Upper lobe of left lung (tissue), 6 donors: ENCODE measurements around the gene CCNF. TPM values are rescaled to one million over a fixed set of nuclear protein-coding genes. Genes with fewer than 3 reads are reported as not detected.
"Not testable (repeated sequence)": the region's sequence is repeated elsewhere in the genome, so short reads cannot be mapped to it uniquely, and the experiment has no call there.

Experiments
- ATAC-seq, 2 donors: fragments of 200-7000 bp; cut with Tn5 transposase; one replicate each; pipeline ENCODE4 v1.9.1; 2022; ENCODE audit warnings: mild to moderate bottlenecking in 2 of 2, moderate library complexity in 2 of 2; ENCODE audit not compliant: low FRiP score in 2 of 2
- DNase-seq, 2 donors: peaks; one replicate each; pipeline ENCODE4 v3.0.0-alpha.2; 2019 to 2020
- H3K27ac ChIP-seq, 4 donors: fragments of 200-600 bp; sonication (generic); one replicate each; pipeline ENCODE4 v1.5.1; 2016 to 2019
- H3K27me3 ChIP-seq, 4 donors: fragments of 200-600 bp; sonication (generic); one replicate each; pipeline ENCODE4 v1.5.1; 2017 to 2019
- H3K36me3 ChIP-seq, 4 donors: fragments of 200-600 bp; sonication (generic); one replicate each; pipeline ENCODE4 v1.5.1; 2016 to 2019
- H3K4me1 ChIP-seq, 4 donors: fragments of 200-600 bp; sonication (generic); one replicate each; pipeline ENCODE4 v1.5.1; 2018 to 2019
- H3K4me3 ChIP-seq, 4 donors: fragments of 200-600 bp; sonication (generic); one replicate each; pipeline ENCODE4 v1.5.1; 2017 to 2019; ENCODE audit warnings: mild to moderate bottlenecking in 2 of 4, moderate library complexity in 1 of 4
- H3K9me3 ChIP-seq, 4 donors: fragments of 200-600 bp; sonication (generic); one replicate each; pipeline ENCODE4 v1.5.1; 2018 to 2019
- CTCF ChIP-seq, 6 experiments: fragments of 450-650 bp in 4 of 6; fragments of 200-600 bp in 2 of 6; sonication (generic) in 2 of 6; IDR thresholded peaks; one replicate each; pipeline ENCODE4 v1.5.1; 2016 to 2019; ENCODE audit warnings: antibody characterized with exemption in 6 of 6
- EP300 ChIP-seq, 4 donors: sonication (generic); formaldehyde crosslinking; IDR thresholded peaks; one replicate each; pipeline ENCODE4 v1.5.1; 2017; ENCODE audit warnings: antibody characterized with exemption in 4 of 4, control low read depth in 2 of 4
- POLR2A ChIP-seq, 4 donors: fragments of 450-650 bp; IDR thresholded peaks; one replicate each; pipeline ENCODE4 v1.5.1; 2016 to 2017; ENCODE audit warnings: antibody characterized with exemption in 4 of 4, mild to moderate bottlenecking in 2 of 4
- POLR2AphosphoS5 ChIP-seq, 2 donors: sonication (generic); formaldehyde crosslinking; IDR thresholded peaks; one replicate each; pipeline ENCODE4 v1.5.1; 2017; ENCODE audit warnings: antibody characterized with exemption in 2 of 2
- WGBS, 2 donors: methylation state at CpG; one replicate each; pipeline ENCODE4 v1.1.5; 2017 to 2018; 5-methylcytosine and 5-hydroxymethylcytosine counted together
- total RNA-seq, 6 donors: library from RNA; depleted of rRNA in 4 of 6; stranded (reverse); fragments of >200 nt in 4 of 6; gene quantifications; one replicate each; pipeline versions ENCODE4 v1.1.0 to v1.2.1, GENCODE V29; 2016 to 2021
- donor health status: DM: no; HTN: no; CAD: no; lungs with moderate emphysema.
- donor health status: DM: no; HTN: yes; CAD: no; lungs with severe emphysema.

The CCNF gene
- total RNA-seq, 6 donors from 2014 or later: 2.7 to 5.2 (median 3.9) TPM

GRCh38 chr16:2429771-2430663 is 770 bp downstream of the CCNF start:
- DNase-seq (no peak), ATAC-seq (peak in 1 of 2 donors; percentile 33)
- Histone ChIP-seq H3K9me3 (no peaks in the 10 kb centered on the region), H3K27ac (peak overlapping the region; percentile 20 to 83 (median 48)), H3K4me1 (peaks cover 7 to 29% (median 20%) of the 10 kb centered on the region in 4 donors), H3K36me3 (peaks cover 0 to 12% (median 4%) of the 10 kb centered on the region in 4 donors), H3K4me3 (peak overlapping the region; percentile 85 to 98 (median 94)), H3K27me3 (no peaks in the 10 kb centered on the region)
- 4 to 6% methylated on average over 21 to 39 of the region's 46 CpGs for WGBS, 2 donors
- TF ChIP-seq CTCF (IDR thresholded peaks at IDR 0.05): no peak

GRCh38 chr16:2432286-2432685 is 3.0 kb downstream of the CCNF start:
- no peak overlapping the region for H3K27ac ChIP-seq
- DNase-seq (no peak), ATAC-seq (no peak)
- H3K4me1 ChIP-seq: peaks cover 7 to 23% (median 18%) of the 10 kb centered on the region in 4 donors
- H3K36me3 ChIP-seq: peaks cover 0 to 21% (median 12%) of the 10 kb centered on the region in 4 donors
- no peaks in the 10 kb centered on the region for H3K27me3 ChIP-seq
- H3K4me3 ChIP-seq: no peak overlapping the region
- H3K9me3 ChIP-seq: no peaks in the 10 kb centered on the region
- TF ChIP-seq POLR2A (IDR thresholded peaks at IDR 0.05) (no peak), POLR2AphosphoS5 (IDR thresholded peaks at IDR 0.05) (no peak), CTCF (IDR thresholded peaks at IDR 0.05) (no peak), EP300 (IDR thresholded peaks at IDR 0.05) (no peak)
- 95 to 97% methylated on average over 6 of the region's 6 CpGs for WGBS, 2 donors

GRCh38 chr16:2432801-2433505 is 3.7 kb downstream of the CCNF start:
- Histone ChIP-seq H3K36me3 (peaks cover 0 to 22% (median 13%) of the 10 kb centered on the region in 4 donors), H3K4me1 (peaks cover 7 to 22% (median 17%) of the 10 kb centered on the region in 4 donors), H3K4me3 (no peak overlapping the region), H3K9me3 (no peaks in the 10 kb centered on the region), H3K27me3 (no peaks in the 10 kb centered on the region), H3K27ac (no peak overlapping the region)
- 93 to 95% methylated on average over 12 to 15 of the region's 15 CpGs for WGBS, 2 donors
- DNase-seq (no peak), ATAC-seq (no peak)
- TF ChIP-seq CTCF (IDR thresholded peaks at IDR 0.05) (no peak), EP300 (IDR thresholded peaks at IDR 0.05) (no peak), POLR2A (IDR thresholded peaks at IDR 0.05) (no peak), POLR2AphosphoS5 (IDR thresholded peaks at IDR 0.05) (no peak)

- not testable (repeated sequence) for ATAC-seq, H3K4me1 ChIP-seq, H3K27me3 ChIP-seq, DNase-seq, H3K27ac ChIP-seq, H3K4me3 ChIP-seq, H3K9me3 ChIP-seq
- 85 to 89% methylated on average over 2 to 4 of the region's 4 CpGs for WGBS, 2 donors
- peaks cover 0 to 35% (median 16%) of the 10 kb centered on the region in 4 donors for H3K36me3 ChIP-seq
Observed at GRCh38 chr16:2435236-2435635, 6.0 kb downstream of the CCNF start.

- DNase-seq: no peak
Observed at GRCh38 chr16:2436110-2436509, 6.9 kb downstream of the CCNF start.

More at GRCh38 chr16:2436110-2436509, 6.9 kb downstream of the CCNF start:
- H3K4me3 ChIP-seq: no peak overlapping the region
- H3K27me3 ChIP-seq: no peaks in the 10 kb centered on the region
- H3K36me3 ChIP-seq: peaks cover 0 to 35% (median 16%) of the 10 kb centered on the region in 4 donors
- TF ChIP-seq POLR2A (IDR thresholded peaks at IDR 0.05): no peak
- no peak for TF ChIP-seq POLR2AphosphoS5 (IDR thresholded peaks at IDR 0.05)
- TF ChIP-seq CTCF (IDR thresholded peaks at IDR 0.05): no peak
- TF ChIP-seq EP300 (IDR thresholded peaks at IDR 0.05): no peak
- H3K27ac ChIP-seq: no peak overlapping the region
- WGBS, 2 donors: 93 to 96% methylated on average over 3 to 9 of the region's 9 CpGs
- H3K4me1 ChIP-seq: no peaks in the 10 kb centered on the region
- ATAC-seq: no peak
- H3K9me3 ChIP-seq: no peaks in the 10 kb centered on the region
